ENCODE measurements around the gene DYSF. TPM values are rescaled to one million over a fixed set of nuclear protein-coding genes. Genes with fewer than 3 reads are reported as not detected.

DYSF gene
- total RNA-seq, 2 donors from 2014 or later, result 0.71 TPM; not detected in 1

- H3K36me3 Mint-ChIP-seq (ENCODE audit: low read depth), result no peaks in the 10 kb centered on the region
- H3K27ac Mint-ChIP-seq, result no peak overlapping the region
- H3K4me1 Mint-ChIP-seq, result no peaks in the 10 kb centered on the region
- H3K4me3 Mint-ChIP-seq, result no peak overlapping the region
- H3K27me3 Mint-ChIP-seq, result peaks cover 4% of the 10 kb centered on the region
- H3K9me3 Mint-ChIP-seq, result no peaks in the 10 kb centered on the region
- ATAC-seq (replicated peaks), result no peak
Observed at GRCh38 chr2:71693286-71694270, 240.2 kb downstream of the DYSF start.

GRCh38 chr2:71694501-71695234, 241.3 kb downstream of the DYSF start:
- peaks cover 4% of the 10 kb centered on the region for H3K27me3 Mint-ChIP-seq
- H3K27ac Mint-ChIP-seq, result no peak overlapping the region
- H3K4me1 Mint-ChIP-seq, result no peaks in the 10 kb centered on the region
- no peaks in the 10 kb centered on the region for H3K9me3 Mint-ChIP-seq
- no peak for ATAC-seq (replicated peaks)
- no peaks in the 10 kb centered on the region for H3K36me3 Mint-ChIP-seq (ENCODE audit: low read depth)
- H3K4me3 Mint-ChIP-seq, result no peak overlapping the region

GRCh38 chr2:71695235-71696120, 242.1 kb downstream of the DYSF start:
- H3K4me1 Mint-ChIP-seq, result no peaks in the 10 kb centered on the region
- ATAC-seq (replicated peaks), result no peak
- H3K27ac Mint-ChIP-seq, result no peak overlapping the region
- no peaks in the 10 kb centered on the region for H3K36me3 Mint-ChIP-seq (ENCODE audit: low read depth)
- no peak overlapping the region for H3K4me3 Mint-ChIP-seq
- peaks cover 4% of the 10 kb centered on the region for H3K27me3 Mint-ChIP-seq
- no peaks in the 10 kb centered on the region for H3K9me3 Mint-ChIP-seq

DNA sequence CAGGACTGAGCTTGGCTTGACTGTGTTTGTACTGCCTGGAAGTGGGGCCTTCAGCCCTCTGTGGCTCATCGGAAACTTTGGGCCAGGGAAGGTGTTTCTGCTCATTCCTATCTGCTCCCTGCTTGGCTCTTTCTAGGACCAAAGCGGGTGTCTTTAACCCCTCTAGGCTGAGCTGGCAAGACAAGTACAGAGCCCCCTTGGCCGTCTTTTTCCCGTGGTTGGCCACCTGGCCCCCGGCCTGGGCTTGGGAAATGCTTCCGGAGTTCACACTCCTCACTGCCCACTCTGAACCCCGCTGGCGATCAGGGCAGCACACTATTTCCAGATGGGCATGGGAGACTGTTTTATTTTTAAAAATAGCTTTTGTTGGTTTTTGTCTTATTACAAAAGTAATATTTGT, 243.0 kb downstream of the DYSF start:
- ATAC-seq (replicated peaks), result no peak
- H3K27me3 Mint-ChIP-seq, result peaks cover 4% of the 10 kb centered on the region
- no peaks in the 10 kb centered on the region for H3K9me3 Mint-ChIP-seq
- H3K4me1 Mint-ChIP-seq, result no peaks in the 10 kb centered on the region
- H3K4me3 Mint-ChIP-seq, result no peak overlapping the region
- no peaks in the 10 kb centered on the region for H3K36me3 Mint-ChIP-seq (ENCODE audit: low read depth)
- H3K27ac Mint-ChIP-seq, result no peak overlapping the region

DNA sequence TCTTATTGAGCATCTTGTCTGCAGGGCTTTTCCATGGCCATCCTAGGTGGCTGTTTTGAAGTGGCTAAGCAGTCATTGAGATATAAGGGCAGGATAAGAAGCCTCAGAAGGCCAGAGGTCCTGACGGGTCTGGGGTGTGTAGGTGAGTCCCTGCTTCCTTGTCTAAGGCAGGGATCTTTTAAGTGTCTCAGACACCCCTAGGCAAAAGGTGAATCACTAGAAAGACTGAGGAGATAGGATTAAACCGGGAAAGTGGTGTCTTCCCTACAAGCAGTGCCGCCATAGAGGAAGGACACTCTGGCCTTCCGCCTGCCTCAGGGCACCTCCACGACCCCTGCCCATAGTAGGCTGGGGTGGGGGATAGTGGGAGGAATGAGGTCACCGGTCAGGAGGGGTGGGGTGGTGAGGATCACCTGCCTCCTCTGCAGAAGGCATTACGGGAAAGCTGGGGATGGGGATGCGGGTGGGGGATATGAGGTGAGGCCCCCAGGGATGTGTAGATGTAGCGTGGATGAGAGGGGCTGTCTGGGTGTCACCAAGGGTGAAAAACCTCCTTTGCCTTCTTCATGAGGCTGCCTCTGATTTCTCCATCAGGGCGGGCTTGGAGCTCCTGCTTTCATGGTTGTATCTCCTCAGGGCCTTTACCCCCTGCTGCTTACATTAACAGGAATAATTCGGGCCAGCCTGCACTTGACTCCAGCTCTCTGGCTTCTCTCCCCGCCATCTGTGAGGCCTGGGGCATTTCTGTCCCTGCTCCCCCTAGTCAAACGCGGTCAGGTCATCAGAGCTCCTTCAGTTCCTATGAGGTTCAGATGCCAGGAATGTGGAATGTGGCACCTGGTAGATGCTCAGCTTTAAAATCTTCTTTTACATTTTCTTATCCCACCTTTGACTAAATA, 244.0 kb downstream of the DYSF start:
- no peak for ATAC-seq (replicated peaks)
- H3K36me3 Mint-ChIP-seq (ENCODE audit: low read depth), result no peaks in the 10 kb centered on the region
- no peaks in the 10 kb centered on the region for H3K4me1 Mint-ChIP-seq
- no peak overlapping the region for H3K4me3 Mint-ChIP-seq
- no peaks in the 10 kb centered on the region for H3K9me3 Mint-ChIP-seq
- H3K27ac Mint-ChIP-seq, result no peak overlapping the region
- peaks cover 4% of the 10 kb centered on the region for H3K27me3 Mint-ChIP-seq

- peaks cover 13% of the 10 kb centered on the region for H3K27me3 Mint-ChIP-seq
Observed at GRCh38 chr2:71699428-71699827, 246.1 kb downstream of the DYSF start.

GRCh38 chr2:71700041-71700657, 246.8 kb downstream of the DYSF start:
- Mint-ChIP-seq H3K27me3 (peaks cover 9% of the 10 kb centered on the region), H3K4me1 (no peaks in the 10 kb centered on the region), H3K9me3 (no peaks in the 10 kb centered on the region), H3K27ac (no peak overlapping the region), H3K36me3 (ENCODE audit: low read depth) (no peaks in the 10 kb centered on the region), H3K4me3 (no peak overlapping the region)
- ATAC-seq (replicated peaks), result no peak

More at GRCh38 chr2:71699428-71699827, 246.1 kb downstream of the DYSF start:
- ATAC-seq (replicated peaks), result no peak
- no peak overlapping the region for H3K27ac Mint-ChIP-seq
- no peaks in the 10 kb centered on the region for H3K9me3 Mint-ChIP-seq
- no peaks in the 10 kb centered on the region for H3K4me1 Mint-ChIP-seq
- H3K36me3 Mint-ChIP-seq (ENCODE audit: low read depth), result no peaks in the 10 kb centered on the region
- no peak overlapping the region for H3K4me3 Mint-ChIP-seq

GRCh38 chr2:71700658-71701397, 247.5 kb downstream of the DYSF start:
- no peak overlapping the region for H3K27ac Mint-ChIP-seq
- no peak overlapping the region for H3K4me3 Mint-ChIP-seq
- H3K4me1 Mint-ChIP-seq, result no peaks in the 10 kb centered on the region
- ATAC-seq (replicated peaks), result no peak
- H3K36me3 Mint-ChIP-seq (ENCODE audit: low read depth), result no peaks in the 10 kb centered on the region
- peaks cover 9% of the 10 kb centered on the region for H3K27me3 Mint-ChIP-seq
- no peaks in the 10 kb centered on the region for H3K9me3 Mint-ChIP-seq

- Mint-ChIP-seq H3K4me3 (no peak overlapping the region), H3K4me1 (no peaks in the 10 kb centered on the region), H3K36me3 (ENCODE audit: low read depth) (no peaks in the 10 kb centered on the region), H3K9me3 (no peaks in the 10 kb centered on the region), H3K27me3 (peaks cover 9% of the 10 kb centered on the region), H3K27ac (no peak overlapping the region)
- no peak for ATAC-seq (replicated peaks)
Observed at GRCh38 chr2:71702071-71702970, 249.0 kb downstream of the DYSF start.

GRCh38 chr2:71702971-71703898, 249.9 kb downstream of the DYSF start:
- Mint-ChIP-seq H3K4me1 (no peaks in the 10 kb centered on the region), H3K9me3 (no peaks in the 10 kb centered on the region), H3K27ac (no peak overlapping the region), H3K4me3 (no peak overlapping the region), H3K27me3 (peaks cover 9% of the 10 kb centered on the region), H3K36me3 (ENCODE audit: low read depth) (no peaks in the 10 kb centered on the region)
- ATAC-seq (replicated peaks), result no peak

DNA sequence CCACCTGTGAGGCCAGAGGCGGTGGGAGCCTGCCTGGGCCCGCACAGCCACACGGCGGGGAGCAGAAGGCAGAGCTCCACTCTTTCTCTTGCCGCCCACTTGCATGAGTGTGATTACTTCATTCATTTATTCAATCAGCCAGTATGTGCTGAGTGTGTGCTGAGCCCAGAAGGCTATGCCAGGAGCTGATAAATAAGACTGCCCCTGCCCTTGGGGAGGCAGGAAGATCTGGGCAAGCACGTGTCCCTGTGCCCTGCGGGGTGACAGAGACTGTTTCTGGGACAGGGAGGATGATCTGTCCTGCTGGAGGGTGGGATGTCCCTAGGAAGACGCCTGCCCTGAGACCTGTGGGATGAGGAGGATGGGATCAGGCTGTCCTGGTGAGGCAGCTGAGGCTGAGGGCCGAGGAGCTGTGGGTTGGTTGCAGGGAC, 250.8 kb downstream of the DYSF start:
- H3K4me1 Mint-ChIP-seq, result no peaks in the 10 kb centered on the region
- no peaks in the 10 kb centered on the region for H3K36me3 Mint-ChIP-seq (ENCODE audit: low read depth)
- H3K27me3 Mint-ChIP-seq, result peaks cover 9% of the 10 kb centered on the region
- no peaks in the 10 kb centered on the region for H3K9me3 Mint-ChIP-seq
- no peak for ATAC-seq (replicated peaks)
- no peak overlapping the region for H3K4me3 Mint-ChIP-seq
- H3K27ac Mint-ChIP-seq, result no peak overlapping the region
